Activated naive CD4-positive, alpha-beta T cell (primary cell): ENCODE results near the gene RGS10.
A peak's percentile ranks its signal among the peaks of the same experiment; 100 is the strongest.

Source experiments
- DNase-seq, 4 experiments: peaks; one replicate each; lab custom pipeline; 2025; lab: John Stamatoyannopoulos, UW

The RGS10 gene

GRCh38 chr10:119497243-119497642 lies 45.3 kb downstream of the RGS10 start:
- no peak for DNase-seq

GRCh38 chr10:119496273-119496672 lies 46.2 kb downstream of the RGS10 start:
- peak in 1 of 4 experiments; percentile 11 for DNase-seq

DNA sequence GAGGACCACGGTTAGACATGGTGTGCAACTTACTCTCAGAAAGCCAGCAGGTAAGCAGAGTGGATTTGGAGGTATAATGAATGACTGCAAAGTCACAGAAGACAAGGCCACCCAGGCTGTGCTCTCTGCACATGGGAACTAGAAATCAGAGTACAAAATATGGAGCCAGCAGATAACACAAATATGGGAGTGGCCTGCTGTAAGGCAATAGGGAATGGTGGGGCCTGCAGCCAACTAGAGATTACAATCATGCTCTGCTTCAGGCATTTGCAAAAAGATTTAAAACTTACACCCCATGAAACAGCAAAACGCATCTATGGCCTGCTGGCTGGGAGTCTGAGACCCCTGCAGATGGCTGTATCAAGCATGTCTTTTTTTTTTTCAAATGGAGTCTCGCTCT lies 47.0 kb downstream of the RGS10 start:
- no peak for DNase-seq

DNA sequence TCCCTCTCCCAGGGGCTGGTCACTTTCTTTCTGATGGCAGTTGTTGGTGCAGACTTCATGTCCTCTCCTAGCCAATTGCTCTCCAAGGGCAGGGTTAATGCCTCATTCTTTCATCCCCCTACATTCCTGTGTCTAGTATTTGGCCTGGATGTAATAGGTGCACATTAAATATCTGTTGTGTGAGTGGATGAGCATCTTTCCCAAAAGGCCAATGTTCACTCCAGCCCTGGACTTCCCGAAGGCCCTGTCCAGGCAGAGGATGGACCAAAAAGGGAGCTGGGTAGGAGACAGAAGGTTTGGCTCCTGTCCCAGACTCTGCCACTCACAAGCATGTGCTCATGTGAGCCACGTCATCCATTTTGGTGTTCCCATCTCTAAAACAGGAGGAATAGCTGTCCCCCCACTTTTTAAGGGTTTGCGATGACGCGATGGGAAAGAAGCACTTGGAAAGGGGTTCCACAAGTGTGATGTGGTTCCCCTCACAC lies 47.5 kb downstream of the RGS10 start:
- no peak for DNase-seq

DNA sequence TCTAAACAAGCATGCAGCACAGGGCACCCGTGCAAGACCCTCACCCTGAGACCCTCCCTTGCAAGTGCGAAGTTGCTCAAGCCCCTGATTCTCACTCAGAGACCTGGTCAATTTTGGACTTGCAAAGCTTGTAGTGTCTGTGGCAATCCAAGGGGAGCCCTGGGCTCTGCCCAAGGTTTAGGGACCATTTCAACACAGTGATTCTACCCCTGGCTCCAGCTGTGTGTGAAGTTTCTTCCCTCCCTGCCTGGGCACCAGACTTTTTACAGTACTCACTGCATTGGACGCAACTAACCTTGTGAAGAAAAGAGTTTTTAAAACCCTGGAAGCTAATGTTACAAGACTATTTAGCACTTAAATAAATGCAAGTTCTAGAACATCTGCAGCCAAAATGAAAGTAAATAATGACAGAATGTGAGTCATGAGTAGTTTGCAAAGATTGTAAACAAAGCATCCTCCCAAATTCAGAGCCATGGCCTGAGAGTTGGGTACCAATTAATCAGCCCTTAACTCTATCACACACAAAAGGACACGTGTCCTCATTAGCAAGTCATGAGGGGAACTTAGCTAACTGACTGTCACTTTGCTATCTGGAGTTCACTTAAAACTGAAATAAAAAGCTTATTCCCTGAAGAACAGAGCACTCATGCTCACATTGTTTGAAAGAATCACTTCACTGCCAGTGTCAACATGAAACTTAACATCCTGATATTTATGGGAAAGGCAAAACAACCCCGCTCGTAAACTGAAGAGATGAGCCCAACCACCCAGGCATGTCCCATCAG lies 48.1 kb downstream of the RGS10 start:
- DNase-seq = no peak

- DNase-seq = no peak
Measured at GRCh38 chr10:119493155-119493554, 49.4 kb downstream of the RGS10 start.

- no peak for DNase-seq
Measured at GRCh38 chr10:119491966-119492757, 50.4 kb downstream of the RGS10 start.

DNA sequence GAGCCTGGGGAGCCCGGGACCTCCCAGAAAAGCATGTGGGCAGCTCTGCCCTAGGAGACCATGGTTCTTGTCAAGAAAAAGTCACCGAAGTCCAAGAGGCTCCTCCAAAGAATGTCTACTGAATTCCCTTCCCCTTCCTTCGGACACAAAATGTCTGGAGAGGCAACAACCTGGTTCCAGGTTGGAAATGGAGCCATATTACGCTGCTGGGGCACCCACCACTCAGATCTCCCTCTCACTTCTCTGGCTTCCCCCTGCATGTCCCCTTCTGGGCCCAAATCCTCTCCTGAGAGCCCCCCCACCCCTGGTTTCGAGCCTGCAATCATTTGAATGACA lies 52.6 kb downstream of the RGS10 start:
- DNase-seq = no peak

DNA sequence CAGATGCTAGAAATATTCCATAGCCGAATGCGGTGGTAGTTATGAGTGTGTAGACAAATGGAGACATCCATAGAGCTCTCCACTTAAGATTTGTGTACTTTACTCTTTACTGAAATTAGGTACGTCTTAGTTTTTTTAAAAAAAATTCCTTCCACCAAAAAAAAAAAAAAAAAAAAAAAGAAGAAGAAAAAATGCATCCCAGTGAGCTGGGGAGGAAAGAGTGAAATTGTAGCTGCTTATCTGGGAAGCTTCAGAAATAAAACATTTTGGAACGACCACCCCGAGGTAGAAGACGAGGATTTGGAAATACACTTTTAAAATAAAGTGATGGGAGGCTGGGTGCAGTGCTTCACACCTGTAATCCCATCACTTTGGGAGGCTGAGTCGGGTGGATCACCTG lies 53.8 kb downstream of the RGS10 start:
- no peak for DNase-seq

GRCh38 chr10:119483839-119484238 lies 58.7 kb downstream of the RGS10 start:
- DNase-seq = no peak

DNA sequence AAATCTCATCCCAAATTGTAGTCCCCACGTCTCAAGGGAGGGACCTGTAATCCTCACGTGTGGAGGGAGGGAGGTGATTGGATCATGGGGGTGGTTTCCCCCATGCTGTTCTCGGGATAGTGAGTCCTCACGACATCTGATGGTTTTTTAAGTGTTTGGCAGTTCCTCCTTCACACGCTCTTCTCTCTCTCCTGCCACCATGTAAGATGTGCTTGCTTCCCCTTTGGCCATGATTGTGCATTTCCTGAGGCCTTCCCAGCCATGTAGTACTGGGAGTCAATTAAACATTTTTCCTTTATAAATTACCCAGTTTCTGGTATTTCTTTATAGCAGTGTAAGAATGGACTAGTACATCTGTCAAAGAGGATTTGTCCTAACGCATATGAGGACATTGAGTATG lies 59.5 kb downstream of the RGS10 start:
- DNase-seq = no peak

GRCh38 chr10:119481781-119482426 lies 60.6 kb downstream of the RGS10 start:
- DNase-seq = no peak

GRCh38 chr10:119480667-119481066 lies 61.9 kb downstream of the RGS10 start:
- no peak for DNase-seq

DNA sequence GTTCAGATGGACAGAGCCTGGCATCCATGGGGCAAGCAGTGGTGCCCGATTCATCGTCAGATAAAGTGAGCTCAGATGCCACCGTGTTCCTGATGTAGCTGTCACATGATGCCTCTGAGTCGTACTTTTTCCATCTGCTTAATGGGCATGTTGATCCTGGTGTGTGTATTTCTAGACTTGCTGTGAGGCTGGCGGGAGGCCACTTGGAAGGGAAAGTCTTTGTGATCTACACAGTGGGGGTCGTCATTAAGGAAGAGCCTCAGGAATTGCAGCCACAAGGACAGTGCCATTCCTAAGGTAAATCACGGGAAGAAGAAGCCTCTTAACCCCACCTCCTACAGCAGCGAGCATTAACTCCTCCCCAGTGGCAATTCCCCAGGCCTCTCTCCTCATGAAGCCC lies 63.0 kb downstream of the RGS10 start:
- no peak for DNase-seq

GRCh38 chr10:119478811-119479341 lies 63.6 kb downstream of the RGS10 start:
- no peak for DNase-seq

GRCh38 chr10:119478111-119478802 lies 64.3 kb downstream of the RGS10 start:
- no peak for DNase-seq

DNA sequence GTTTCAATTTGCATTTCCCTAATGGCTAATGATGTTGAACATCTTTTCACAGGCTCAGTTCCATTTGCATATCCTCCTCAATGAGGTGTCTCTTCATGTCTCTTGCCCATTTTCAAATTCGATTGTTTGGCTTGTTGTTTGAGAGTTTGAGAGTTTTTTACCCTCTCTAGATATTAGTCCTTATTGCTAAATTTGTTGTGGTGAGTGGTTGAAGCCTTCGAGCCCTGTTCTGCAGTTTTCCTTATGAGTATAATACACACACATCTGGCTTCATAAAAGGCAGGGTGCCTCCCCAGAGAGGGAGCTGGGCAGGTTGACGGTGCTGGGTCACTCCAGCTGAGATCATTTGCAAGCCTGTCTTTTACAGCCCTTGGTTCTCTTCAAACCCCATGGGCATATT lies 65.1 kb downstream of the RGS10 start:
- no peak for DNase-seq

GRCh38 chr10:119474606-119475005 lies 67.9 kb downstream of the RGS10 start:
- DNase-seq = no peak

GRCh38 chr10:119473771-119474170 lies 68.7 kb downstream of the RGS10 start:
- no peak for DNase-seq

- no peak for DNase-seq
Measured at GRCh38 chr10:119470920-119471702, 71.4 kb downstream of the RGS10 start.

- DNase-seq = no peak
Measured at GRCh38 chr10:119469846-119470245, 72.7 kb downstream of the RGS10 start.
